ENCODE data around the gene BBS9.

Gene BBS9

GRCh38 chr7:33500703-33501701 is 371.6 kb downstream of the BBS9 start:
- H3K27ac ChIP-seq, result no peak overlapping the region
- TF ChIP-seq ZFX (IDR thresholded peaks at IDR 0.05) (no peak), CTCF (conservative IDR thresholded peaks at IDR 0.05) (no peak)

GRCh38 chr7:33503014-33503413 is 373.6 kb downstream of the BBS9 start:
- TF ChIP-seq ZFX (IDR thresholded peaks at IDR 0.05) (no peak), CTCF (conservative IDR thresholded peaks at IDR 0.05) (no peak)
- no peak overlapping the region for H3K27ac ChIP-seq

GRCh38 chr7:33503736-33504135 is 374.4 kb downstream of the BBS9 start:
- no peak overlapping the region for H3K27ac ChIP-seq
- no peak for TF ChIP-seq CTCF (conservative IDR thresholded peaks at IDR 0.05)
- TF ChIP-seq ZFX (IDR thresholded peaks at IDR 0.05), result no peak

- TF ChIP-seq ZFX (IDR thresholded peaks at IDR 0.05) (no peak), CTCF (conservative IDR thresholded peaks at IDR 0.05) (no peak)
- H3K27ac ChIP-seq, result no peak overlapping the region
Measured at GRCh38 chr7:33504266-33504665, 374.9 kb downstream of the BBS9 start.

- TF ChIP-seq CTCF (conservative IDR thresholded peaks at IDR 0.05) (no peak), ZFX (IDR thresholded peaks at IDR 0.05) (no peak)
Measured at GRCh38 chr7:33509206-33509605, 379.8 kb downstream of the BBS9 start.

GRCh38 chr7:33511778-33512177 is 382.4 kb downstream of the BBS9 start:
- no peak overlapping the region for H3K27ac ChIP-seq
- TF ChIP-seq ZFX (IDR thresholded peaks at IDR 0.05) (no peak), CTCF (conservative IDR thresholded peaks at IDR 0.05) (no peak)

More at GRCh38 chr7:33509206-33509605, 379.8 kb downstream of the BBS9 start:
- H3K27ac ChIP-seq, result no peak overlapping the region

GRCh38 chr7:33516568-33516967 is 387.2 kb downstream of the BBS9 start:
- H3K27ac ChIP-seq, result no peak overlapping the region
- TF ChIP-seq CTCF (conservative IDR thresholded peaks at IDR 0.05) (no peak), ZFX (IDR thresholded peaks at IDR 0.05) (no peak)

Measured in C4-2B (cell line).